Endothelial cell of umbilical vein (primary cell): Measurements from ENCODE around the gene PPFIA3. TPM values are rescaled to one million over a fixed set of nuclear protein-coding genes. Genes with fewer than 3 reads are reported as not detected.
"Not testable (repeated sequence)": the region's sequence is repeated elsewhere in the genome, so short reads cannot be mapped to it uniquely, and the experiment has no call there.

Experiments
- BruUV-seq: library from RNA; stranded (reverse); fragments of 400-500 nt; replicated peaks from 2 replicates; lab custom pipeline; 2021; lab: Mats Ljungman, UMichigan
- CTCF ChIA-PET: fragments of 300-600, 350-600 bp; sonication (Branson Sonifier 250); formaldehyde crosslinking; loops from one replicate; lab custom pipeline; 2021; ENCODE audit warnings: antibody characterized with exemption, inconsistent platforms; lab: Charles Lee
- POLR2A ChIA-PET: fragments of 300-600, 350-600 bp; sonication (Branson Sonifier 250); formaldehyde crosslinking; loops from one replicate; lab custom pipeline; 2021; ENCODE audit warnings: antibody characterized with exemption, inconsistent platforms; lab: Charles Lee
- DNase-seq: peaks from one replicate; pipeline ENCODE4 v3.0.0-alpha.2; 2011; ENCODE audit warnings: low read depth, low spot score
- FAIRE-seq: peaks from 2 replicates; lab custom pipeline; 2011; peaks lifted over from hg19 to GRCh38; lab: Jason Lieb, UNC
- H2AFZ ChIP-seq: 2 replicates; pipeline ENCODE4 v1.6.0; 2012; ENCODE audit warnings: low read depth, low read length, control low read depth, inconsistent platforms
- H3K27ac ChIP-seq: 2 replicates; pipeline ENCODE4 v1.5.1; 2011; ENCODE audit warnings: low read depth, mild to moderate bottlenecking, control low read depth, low read length, moderate library complexity; ENCODE audit not compliant: insufficient read depth
- H3K27me3 ChIP-seq, 2 experiments: 2 replicates each; pipeline versions ENCODE4 v1.6.0 to v1.6.1; 2011; ENCODE audit warnings: low read length in 2 of 2, mixed read lengths in 1 of 2; ENCODE audit not compliant: control insufficient read depth in 2 of 2, insufficient read depth in 2 of 2
- H3K36me3 ChIP-seq, 2 experiments: 2 replicates in 1 of 2; 3 replicates in 1 of 2; pipeline ENCODE4 v1.5.1; 2011; ENCODE audit warnings: low read length in 2 of 2, mild to moderate bottlenecking in 1 of 2, moderate library complexity in 1 of 2; ENCODE audit not compliant: control insufficient read depth in 2 of 2, insufficient read depth in 2 of 2; ENCODE audit errors: extremely low read depth in 1 of 2
- H3K4me1 ChIP-seq: 3 replicates; pipeline ENCODE4 v1.5.1; 2011; ENCODE audit warnings: mild to moderate bottlenecking, low read length; ENCODE audit not compliant: control insufficient read depth, insufficient read depth; ENCODE audit errors: extremely low read depth
- H3K4me2 ChIP-seq: 2 replicates; pipeline ENCODE4 v1.6.1; 2011; ENCODE audit warnings: low read length, control low read depth, mixed read lengths; ENCODE audit not compliant: insufficient read depth
- H3K4me3 ChIP-seq, 3 experiments: fragments of 200-600 bp in 1 of 3; sonication (generic), shearing (Covaris generic) in 1 of 3; replicated peaks in 1 of 3; 2 replicates each; pipeline ENCODE4 v1.5.1; 2011 to 2016; ENCODE audit warnings: control low read depth in 3 of 3, low read length in 3 of 3, mild to moderate bottlenecking in 2 of 3, inconsistent platforms in 1 of 3, low read depth in 1 of 3, moderate library complexity in 1 of 3; ENCODE audit not compliant: insufficient read depth in 1 of 3
- H3K79me2 ChIP-seq: 2 replicates; pipeline ENCODE4 v1.6.0; 2012; ENCODE audit warnings: low read length, inconsistent platforms; ENCODE audit not compliant: control insufficient read depth, insufficient read depth
- H3K9ac ChIP-seq: replicated peaks from 2 replicates; pipeline ENCODE3; 2011; ENCODE audit warnings: low read length, control low read depth; ENCODE audit not compliant: insufficient read depth; ENCODE audit errors: extremely low read depth
- H3K9me1 ChIP-seq: replicated peaks from 3 replicates; pipeline ENCODE4 v1.6.0; 2011; ENCODE audit warnings: mild to moderate bottlenecking, low read length; ENCODE audit not compliant: control insufficient read depth, insufficient read depth; ENCODE audit errors: extremely low read depth
- H3K9me3 ChIP-seq: replicated peaks from 2 replicates; pipeline ENCODE4 v1.5.1; 2012; ENCODE audit warnings: low read length, inconsistent platforms; ENCODE audit not compliant: control insufficient read depth, insufficient read depth
- H4K20me1 ChIP-seq: replicated peaks from 2 replicates; pipeline ENCODE3; 2011; ENCODE audit warnings: mild to moderate bottlenecking, low read length; ENCODE audit not compliant: control insufficient read depth, insufficient read depth; ENCODE audit errors: extremely low read depth
- GATA2 ChIP-seq: IDR thresholded peaks from 2 replicates; pipeline ENCODE4 v1.7.0; 2011; ENCODE audit warnings: low read depth, mild to moderate bottlenecking, moderate library complexity, mixed read lengths, low read length; ENCODE audit not compliant: insufficient read length, insufficient read depth
- MYC ChIP-seq: IDR thresholded peaks from one replicate; pipeline ENCODE4 v1.6.1; 2011; ENCODE audit warnings: mild to moderate bottlenecking, low read depth, low read length
- POLR2AphosphoS5 ChIP-seq: IDR thresholded peaks from 2 replicates; pipeline ENCODE4 v1.6.1; 2012; ENCODE audit warnings: low read depth, mild to moderate bottlenecking, control low read depth, low read length, moderate library complexity; ENCODE audit not compliant: insufficient read depth
- dilution Hi-C: fragments of 300-500 bp; cut with MboI; formaldehyde crosslinking; loops from one replicate; pipeline ENCODE4 v1.15.0; 2019; ENCODE audit warnings: low sequenced_read_pairs; ENCODE audit not compliant: extremely low pct_ligation_motif_present
- intact Hi-C: fragments of 100-400 bp; cut with micrococcal nuclease; formaldehyde crosslinking; loops from one replicate; pipeline ENCODE4 v1.10.0; 2022
- polyA plus RNA-seq, 4 experiments: library from polyadenylated mRNA; depleted of rRNA in 3 of 4; stranded (reverse) in 3 of 4; unstranded in 1 of 4; fragments of >200 nt; gene quantifications; 2 replicates each; pipeline versions ENCODE4 v1.2.1 to v1.2.3, GENCODE V29; 2011 to 2012; ENCODE audit warnings: missing spikeins in 1 of 4
- total RNA-seq: library from RNA; stranded (reverse); gene quantifications from 2 replicates; pipeline ENCODE4 v1.2.3, GENCODE V29; 2021
- TF ChIP-seq, protein P1 (sequence below): IDR thresholded peaks from 2 replicates; pipeline ENCODE4 v1.6.1; 2011; ENCODE audit not compliant: insufficient read depth, insufficient read length
- TF ChIP-seq, protein P2 (sequence below), 2 donors: IDR thresholded peaks; 1 replicate in 1 of 2; 2 replicates in 1 of 2; pipeline ENCODE4 v1.5.1; 2011; ENCODE audit warnings: low read length in 2 of 2, mild to moderate bottlenecking in 2 of 2, moderate library complexity in 2 of 2, control low read depth in 1 of 2, inconsistent platforms in 1 of 2, low read depth in 1 of 2; ENCODE audit not compliant: insufficient read depth in 1 of 2; ENCODE audit errors: extremely low read depth in 1 of 2

PPFIA3 gene
- total and polyA plus RNA-seq, 2 donors (not counting 3 experiments of a cell fraction or from before 2014, with no cell fraction given) = 1.3 to 2.0 TPM

DNA sequence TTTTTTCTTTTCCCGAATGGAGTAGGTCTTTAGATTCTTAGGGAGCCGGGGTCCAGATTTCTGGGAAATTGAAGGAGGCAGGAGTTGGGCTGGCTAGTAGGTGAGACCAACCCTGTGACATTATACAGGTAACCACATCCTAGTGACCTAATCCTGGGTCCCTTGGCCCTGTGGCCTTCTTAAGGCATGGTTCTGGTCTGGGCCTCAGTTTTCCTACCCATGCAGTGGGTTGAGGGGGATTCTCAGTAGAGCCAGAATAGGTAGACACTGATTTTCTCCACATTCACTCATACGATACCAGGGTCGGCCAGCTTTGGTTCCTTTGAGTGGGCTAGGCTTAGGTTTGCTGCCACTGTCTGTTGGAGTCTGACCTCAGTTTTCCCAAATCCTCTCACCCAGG lies 7.2 kb downstream of the PPFIA3 start:
- dilution Hi-C loops (no loop called here), intact Hi-C loops (loop anchor here (5.0 kb wide), 1 partner anchor 39 kb away; the partner anchor contains the start of gene SNRNP70)
- H3K27me3 ChIP-seq = peaks cover 0 to 2% of the 10 kb centered on the region in 2 experiments
- H3K9ac ChIP-seq = no peak overlapping the region
- no peaks in the 10 kb centered on the region for H3K9me1 ChIP-seq
- ChIA-PET POLR2A (no interaction called here), CTCF (interaction anchor here (1.9 to 2.0 kb wide), 2 partner anchors 29 to 72 kb away, joined by 14 to 15 read pairs; no protein-coding TSS in a partner anchor)
- no peak overlapping the region for H2AFZ ChIP-seq
- BruUV-seq = no TSS peak
- no peaks in the 10 kb centered on the region for H3K36me3 ChIP-seq
- no peak for DNase-seq
- TF ChIP-seq POLR2AphosphoS5 (no peak), GATA2 (no peak), MYC (no peak)
- TF ChIP-seq, protein P1, sequence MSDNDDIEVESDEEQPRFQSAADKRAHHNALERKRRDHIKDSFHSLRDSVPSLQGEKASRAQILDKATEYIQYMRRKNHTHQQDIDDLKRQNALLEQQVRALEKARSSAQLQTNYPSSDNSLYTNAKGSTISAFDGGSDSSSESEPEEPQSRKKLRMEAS = no peak
- TF ChIP-seq, protein P2, sequence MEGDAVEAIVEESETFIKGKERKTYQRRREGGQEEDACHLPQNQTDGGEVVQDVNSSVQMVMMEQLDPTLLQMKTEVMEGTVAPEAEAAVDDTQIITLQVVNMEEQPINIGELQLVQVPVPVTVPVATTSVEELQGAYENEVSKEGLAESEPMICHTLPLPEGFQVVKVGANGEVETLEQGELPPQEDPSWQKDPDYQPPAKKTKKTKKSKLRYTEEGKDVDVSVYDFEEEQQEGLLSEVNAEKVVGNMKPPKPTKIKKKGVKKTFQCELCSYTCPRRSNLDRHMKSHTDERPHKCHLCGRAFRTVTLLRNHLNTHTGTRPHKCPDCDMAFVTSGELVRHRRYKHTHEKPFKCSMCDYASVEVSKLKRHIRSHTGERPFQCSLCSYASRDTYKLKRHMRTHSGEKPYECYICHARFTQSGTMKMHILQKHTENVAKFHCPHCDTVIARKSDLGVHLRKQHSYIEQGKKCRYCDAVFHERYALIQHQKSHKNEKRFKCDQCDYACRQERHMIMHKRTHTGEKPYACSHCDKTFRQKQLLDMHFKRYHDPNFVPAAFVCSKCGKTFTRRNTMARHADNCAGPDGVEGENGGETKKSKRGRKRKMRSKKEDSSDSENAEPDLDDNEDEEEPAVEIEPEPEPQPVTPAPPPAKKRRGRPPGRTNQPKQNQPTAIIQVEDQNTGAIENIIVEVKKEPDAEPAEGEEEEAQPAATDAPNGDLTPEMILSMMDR (IDR thresholded peaks at IDR 0.05; ENCODE audit: extremely low read depth in 1 of 2, insufficient read depth in 1 of 2, low read depth in 1 of 2, low read length in 2 of 2) = no peak
- no peaks in the 10 kb centered on the region for H3K4me1 ChIP-seq
- no peak overlapping the region for H3K4me2 ChIP-seq
- no peak overlapping the region for H3K27ac ChIP-seq
- FAIRE-seq = no peak
- H3K9me3 ChIP-seq = no peaks in the 10 kb centered on the region
- H3K79me2 ChIP-seq = no peaks in the 10 kb centered on the region
- H4K20me1 ChIP-seq = no peaks in the 10 kb centered on the region
- no peak overlapping the region for H3K4me3 ChIP-seq

DNA sequence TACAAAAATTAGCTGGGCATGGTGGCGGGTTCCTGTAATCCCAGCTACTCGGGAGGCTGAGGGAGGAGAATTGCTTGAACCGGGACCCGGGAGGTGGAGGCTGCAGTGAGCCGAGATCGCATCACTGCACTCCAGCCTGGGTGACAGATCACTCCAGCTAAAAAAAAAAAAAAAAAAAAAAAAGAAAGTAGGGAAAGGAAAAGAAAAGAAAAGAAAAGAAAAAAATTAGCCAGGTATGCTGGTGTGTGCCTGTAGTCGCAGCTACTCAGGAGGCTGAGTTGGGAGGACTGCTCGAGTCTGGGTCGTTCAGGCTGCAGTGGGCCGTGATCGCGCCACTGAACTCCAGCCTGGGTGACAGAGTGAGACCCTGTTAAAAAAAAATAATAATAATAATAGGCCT lies 7.9 kb downstream of the PPFIA3 start:
- H3K4me1 ChIP-seq, H2AFZ ChIP-seq, H4K20me1 ChIP-seq, H3K4me2 ChIP-seq, H3K9me3 ChIP-seq, H3K9ac ChIP-seq, DNase-seq, dilution Hi-C loops, H3K27me3 ChIP-seq, H3K36me3 ChIP-seq, H3K79me2 ChIP-seq, H3K27ac ChIP-seq, H3K4me3 ChIP-seq, H3K9me1 ChIP-seq, FAIRE-seq, BruUV-seq: not testable (repeated sequence)
- ChIA-PET POLR2A (interaction anchor here (0.6 to 0.7 kb wide), 4 partner anchors 13 to 326 kb away, joined by 3 to 7 read pairs (median 4); partner anchors contain the start of gene LIN7B), CTCF (interaction anchor here (0.7 to 2.0 kb wide), 14 partner anchors 9 to 134 kb away, joined by 3 to 15 read pairs (median 6); partner anchors contain the start of genes LIN7B and RUVBL2)
- intact Hi-C loops = loop anchor here (5.0 kb wide), 1 partner anchor 40 kb away; the partner anchor contains the start of gene SNRNP70
